Right cardiac atrium (tissue), 5 donors: Measurements from ENCODE around the gene MYCBPAP. TPM values are rescaled to one million over a fixed set of nuclear protein-coding genes. Genes with fewer than 3 reads are reported as not detected.

Experiments used
- ATAC-seq, 2 donors: fragments of 200-7000 bp; cut with Tn5 transposase; one replicate each; pipeline versions ENCODE4 v1.8.0 to v1.9.1; 2020; ENCODE audit warnings: moderate library complexity in 2 of 2, mild to moderate bottlenecking in 1 of 2
- DNase-seq, 3 donors: peaks; one replicate each; pipeline ENCODE4 v3.0.0-alpha.2; 2020
- H3K27ac ChIP-seq: one replicate; pipeline ENCODE4 v1.5.1; 2013; ENCODE audit warnings: mild to moderate bottlenecking, low read length, control low read depth, moderate library complexity
- H3K27me3 ChIP-seq: one replicate; pipeline ENCODE4 v1.6.1; 2013; ENCODE audit not compliant: control insufficient read depth, insufficient read depth
- H3K4me1 ChIP-seq: one replicate; pipeline ENCODE4 v1.6.1; 2013; ENCODE audit warnings: low read length; ENCODE audit not compliant: control insufficient read depth, insufficient read depth
- H3K4me3 ChIP-seq: one replicate; pipeline ENCODE4 v1.5.1; 2013; ENCODE audit warnings: low read length, control low read depth
- H3K9me3 ChIP-seq: one replicate; pipeline ENCODE4 v1.6.1; 2013; ENCODE audit warnings: low read length; ENCODE audit not compliant: control insufficient read depth
- whole genome bisulfite sequencing: extraction: QIAGEN DNeasy Blood & Tissue Kit; methylation state at CpG from one replicate; pipeline ENCODE4 v1.1.7; 2013; 5-methylcytosine and 5-hydroxymethylcytosine counted together
- intact Hi-C, 4 donors: fragments of 100-400 bp; cut with DNase I; formaldehyde crosslinking; loops; one replicate each; pipeline versions ENCODE4 v1.11.0 to v1.14.0; 2022 to 2023
- polyA plus RNA-seq: library from polyadenylated mRNA; stranded (reverse); fragments of 200-250 nt; gene quantifications from one replicate; pipeline ENCODE4 v1.2.3, GENCODE V29; 2013
- total RNA-seq, 4 donors: library from RNA; stranded (reverse); fragmentation: NEBNext Ultra II Directional; extraction: Animal tissue kit (Norgen Biotek cat#: 25700); gene quantifications; one replicate each; pipeline ENCODE4 v1.2.1, GENCODE V29; 2021
- donor health status: healthy with polysubstance abuse.
- donor health status: DM: no; HTN: yes; CAD: no.
- donor health status: DM: no; HTN: no; CAD: no.
- donor health status: DM: no; HTN: yes; CAD: no; lungs with severe emphysema.
- donor health status: DM: yes; HTN: yes; CAD: no.

MYCBPAP gene
- total and polyA plus RNA-seq, 5 donors = 0.57 to 1.9 (median 0.88) TPM

GRCh38 chr17:50521514-50521913 is 13.3 kb downstream of the MYCBPAP start:
- Histone ChIP-seq H3K9me3 (no peaks in the 10 kb centered on the region), H3K4me3 (no peak overlapping the region), H3K27ac (no peak overlapping the region), H3K4me1 (no peaks in the 10 kb centered on the region), H3K27me3 (no peaks in the 10 kb centered on the region)
- 75% methylated on average over 2 of the region's 2 CpGs for WGBS
- ATAC-seq = no peak
- peak in 2 of 3 donors; percentile 7 to 8 for DNase-seq
- intact Hi-C loops = no loop called here

GRCh38 chr17:50522766-50523165 is 14.5 kb downstream of the MYCBPAP start:
- no peaks in the 10 kb centered on the region for H3K9me3 ChIP-seq
- no peaks in the 10 kb centered on the region for H3K27me3 ChIP-seq
- no peak overlapping the region for H3K27ac ChIP-seq
- ATAC-seq (no peak), DNase-seq (peak in 2 of 3 donors; percentile 7 to 9)
- intact Hi-C loops = no loop called here
- no peaks in the 10 kb centered on the region for H3K4me1 ChIP-seq
- 92% methylated on average over 10 of the region's 10 CpGs for WGBS
- H3K4me3 ChIP-seq = no peak overlapping the region

GRCh38 chr17:50523208-50523607 is 15.0 kb downstream of the MYCBPAP start:
- H3K4me3 ChIP-seq = no peak overlapping the region
- H3K4me1 ChIP-seq = no peaks in the 10 kb centered on the region
- H3K27ac ChIP-seq = no peak overlapping the region
- H3K27me3 ChIP-seq = no peaks in the 10 kb centered on the region
- intact Hi-C loops = no loop called here
- DNase-seq (peak in 2 of 3 donors; percentile 3 to 24), ATAC-seq (no peak)
- no peaks in the 10 kb centered on the region for H3K9me3 ChIP-seq
- 79% methylated on average over 2 of the region's 2 CpGs for WGBS

GRCh38 chr17:50524838-50525237 is 16.6 kb downstream of the MYCBPAP start:
- WGBS = 91% methylated on average over 18 of the region's 18 CpGs
- peak in 1 of 3 donors; percentile 21 for DNase-seq
- intact Hi-C loops = no loop called here
- no peak for ATAC-seq
- no peaks in the 10 kb centered on the region for H3K4me1 ChIP-seq
- H3K27ac ChIP-seq = no peak overlapping the region
- no peaks in the 10 kb centered on the region for H3K9me3 ChIP-seq
- no peak overlapping the region for H3K4me3 ChIP-seq
- H3K27me3 ChIP-seq = no peaks in the 10 kb centered on the region

GRCh38 chr17:50527155-50527762 is 19.0 kb downstream of the MYCBPAP start:
- ATAC-seq = no peak
- peaks cover 3% of the 10 kb centered on the region for H3K4me1 ChIP-seq
- intact Hi-C loops = no loop called here
- no peak overlapping the region for H3K4me3 ChIP-seq
- 61% methylated on average over 5 of the region's 5 CpGs for WGBS
- DNase-seq = no peak
- no peak overlapping the region for H3K27ac ChIP-seq
- no peaks in the 10 kb centered on the region for H3K27me3 ChIP-seq
- H3K9me3 ChIP-seq = no peaks in the 10 kb centered on the region

GRCh38 chr17:50527949-50528474 is 19.8 kb downstream of the MYCBPAP start:
- H3K4me3 ChIP-seq = no peak overlapping the region
- DNase-seq (no peak), ATAC-seq (no peak)
- no peaks in the 10 kb centered on the region for H3K27me3 ChIP-seq
- H3K9me3 ChIP-seq = no peaks in the 10 kb centered on the region
- 92% methylated on average over 4 of the region's 4 CpGs for WGBS
- H3K27ac ChIP-seq = no peak overlapping the region
- intact Hi-C loops = no loop called here
- H3K4me1 ChIP-seq = peaks cover 3% of the 10 kb centered on the region

GRCh38 chr17:50529849-50530248 is 21.6 kb downstream of the MYCBPAP start:
- WGBS = 88% methylated on average over 7 of the region's 7 CpGs
- intact Hi-C loops = loop anchor here in 3 of 4 donors (5.0 to 10.0 kb wide), 2 partner anchors 45 to 48 kb away; no protein-coding TSS in a partner anchor
- H3K9me3 ChIP-seq = no peaks in the 10 kb centered on the region
- H3K27me3 ChIP-seq = no peaks in the 10 kb centered on the region
- ATAC-seq = no peak
- DNase-seq = no peak
- no peak overlapping the region for H3K27ac ChIP-seq
- H3K4me1 ChIP-seq = peaks cover 3% of the 10 kb centered on the region
- H3K4me3 ChIP-seq = no peak overlapping the region

GRCh38 chr17:50531428-50532025 is 23.3 kb downstream of the MYCBPAP start:
- intact Hi-C loops = loop anchor here in 3 of 4 donors (5.0 to 10.0 kb wide), 2 partner anchors 47 to 49 kb away; no protein-coding TSS in a partner anchor
- DNase-seq = no peak
- WGBS = 57% methylated on average over 6 of the region's 6 CpGs
- no peaks in the 10 kb centered on the region for H3K27me3 ChIP-seq
- no peak overlapping the region for H3K4me3 ChIP-seq
- H3K4me1 ChIP-seq = peaks cover 3% of the 10 kb centered on the region
- no peak overlapping the region for H3K27ac ChIP-seq
- H3K9me3 ChIP-seq = no peaks in the 10 kb centered on the region
- no peak for ATAC-seq

GRCh38 chr17:50532452-50533024 is 24.3 kb downstream of the MYCBPAP start, which contains the start of gene EPN3:
Gene EPN3, plus strand, starts transcription at chr17:50532735. Its CDS starts 3,822 bp downstream, at chr17:50536557.
- no peaks in the 10 kb centered on the region for H3K9me3 ChIP-seq
- peak; percentile 29 to 40 for ATAC-seq
- H3K4me3 ChIP-seq = peak within 1 kb of the TSS; percentile 20
- peaks cover 3% of the 10 kb centered on the region for H3K4me1 ChIP-seq
- H3K27ac ChIP-seq = peak within 1 kb of the TSS; percentile 28
- intact Hi-C loops = loop anchor here in 3 of 4 donors (5.0 to 10.0 kb wide), 2 partner anchors 48 to 50 kb away; no protein-coding TSS in a partner anchor
- DNase-seq = no peak
- no peaks in the 10 kb centered on the region for H3K27me3 ChIP-seq
- WGBS = 1% methylated on average over 21 of the region's 21 CpGs

GRCh38 chr17:50533185-50533584 is 24.9 kb downstream of the MYCBPAP start:
- H3K27me3 ChIP-seq = no peaks in the 10 kb centered on the region
- H3K9me3 ChIP-seq = no peaks in the 10 kb centered on the region
- DNase-seq (no peak), ATAC-seq (peak in 1 of 2 donors; percentile 10)
- H3K4me1 ChIP-seq = peaks cover 3% of the 10 kb centered on the region
- WGBS = 18% methylated on average over 5 of the region's 5 CpGs
- intact Hi-C loops = loop anchor here in 3 of 4 donors (5.0 to 10.0 kb wide), 2 partner anchors 48 to 51 kb away; no protein-coding TSS in a partner anchor
- peak overlapping the region; percentile 20 for H3K4me3 ChIP-seq
- H3K27ac ChIP-seq = peak overlapping the region; percentile 28

GRCh38 chr17:50533720-50534148 is 25.5 kb downstream of the MYCBPAP start:
- under 1% methylated on average over 17 of the region's 17 CpGs for WGBS
- Histone ChIP-seq H3K4me3 (no peak overlapping the region), H3K9me3 (no peaks in the 10 kb centered on the region), H3K27me3 (no peaks in the 10 kb centered on the region), H3K4me1 (peaks cover 3% of the 10 kb centered on the region), H3K27ac (peak overlapping the region; percentile 28)
- peak; percentile 68 to 75 for ATAC-seq
- intact Hi-C loops = loop anchor here in 3 of 4 donors (5.0 to 10.0 kb wide), 2 partner anchors 49 to 51 kb away; no protein-coding TSS in a partner anchor
- peak; percentile 75 to 95 (median 89) for DNase-seq
